Endometrial microvascular endothelial cells (primary cell): ENCODE measurements around the gene CD14. TPM values are rescaled to one million over a fixed set of nuclear protein-coding genes. Genes with fewer than 3 reads are reported as not detected.
"Not testable (repeated sequence)": the region's sequence is repeated elsewhere in the genome, so short reads cannot be mapped to it uniquely, and the experiment has no call there.

Experiments
- in situ Hi-C: cut with HindIII; loops from 2 replicates; pipeline ENCODE4 v1.10.0; 2017; ENCODE audit warnings: low sequenced_read_pairs, low pct_unique_long_range_greater_than_20kb; ENCODE audit errors: inconsistent ontology term
- total RNA-seq: library from RNA; depleted of rRNA; stranded (reverse); fragments of >200 nt; gene quantifications from one replicate; pipeline ENCODE4 v1.2.3, GENCODE V29; 2015; ENCODE audit errors: inconsistent ontology term

The CD14 gene
- total RNA-seq, 1 donor from 2014 or later = not detected

DNA sequence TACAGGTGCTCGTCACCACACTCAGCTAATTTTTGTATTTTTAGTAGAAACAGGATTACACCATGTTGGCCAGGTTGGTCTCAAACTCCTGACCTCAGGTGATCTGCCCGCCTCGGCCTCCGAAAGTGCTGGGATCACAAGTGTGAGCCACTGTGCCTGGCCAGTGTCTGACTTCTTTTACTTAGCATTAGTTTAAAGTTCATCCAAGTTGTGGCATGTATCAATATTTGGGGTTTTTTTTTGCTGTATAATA is 29.6 kb downstream of the CD14 start:
- in situ Hi-C loops = not testable (repeated sequence)

DNA sequence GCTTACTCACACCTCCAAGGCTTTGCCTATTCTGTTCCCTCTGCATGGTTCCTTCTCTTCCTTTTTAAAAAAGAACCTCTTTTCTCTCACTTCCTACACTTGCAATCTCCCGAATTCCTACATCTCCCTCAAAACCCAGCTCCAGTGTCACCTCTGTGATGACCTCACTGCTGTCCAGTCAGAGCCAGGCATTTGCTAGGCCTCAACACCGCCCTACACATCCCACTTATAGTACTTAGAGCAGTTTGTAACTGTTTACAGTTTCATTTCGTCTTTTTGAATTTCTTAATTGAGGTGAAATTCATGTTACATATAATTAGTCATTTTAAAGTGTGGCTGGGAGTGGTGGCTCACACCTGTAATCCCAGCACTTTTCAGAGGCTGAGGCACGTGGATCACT is 30.8 kb downstream of the CD14 start:
- in situ Hi-C loops = no loop called here

DNA sequence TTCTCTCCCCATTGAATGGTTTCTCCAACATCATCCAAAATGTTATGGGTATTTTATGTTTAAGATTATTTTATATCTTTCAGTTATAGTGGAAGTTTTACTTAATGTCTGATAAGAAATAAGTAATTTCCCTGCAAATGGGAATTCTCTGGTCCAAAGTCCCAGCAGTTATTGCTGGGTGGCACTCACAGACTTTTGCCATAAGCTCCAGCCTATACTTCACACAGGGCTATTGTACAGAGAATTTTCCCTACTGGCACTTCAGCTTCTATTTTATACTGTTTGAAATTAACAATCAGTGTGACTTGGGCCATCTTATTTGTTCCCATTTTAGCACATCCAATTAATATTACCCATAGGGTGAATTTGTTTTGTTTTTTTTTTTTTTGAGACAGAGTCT is 32.9 kb downstream of the CD14 start:
- in situ Hi-C loops = no loop called here

DNA sequence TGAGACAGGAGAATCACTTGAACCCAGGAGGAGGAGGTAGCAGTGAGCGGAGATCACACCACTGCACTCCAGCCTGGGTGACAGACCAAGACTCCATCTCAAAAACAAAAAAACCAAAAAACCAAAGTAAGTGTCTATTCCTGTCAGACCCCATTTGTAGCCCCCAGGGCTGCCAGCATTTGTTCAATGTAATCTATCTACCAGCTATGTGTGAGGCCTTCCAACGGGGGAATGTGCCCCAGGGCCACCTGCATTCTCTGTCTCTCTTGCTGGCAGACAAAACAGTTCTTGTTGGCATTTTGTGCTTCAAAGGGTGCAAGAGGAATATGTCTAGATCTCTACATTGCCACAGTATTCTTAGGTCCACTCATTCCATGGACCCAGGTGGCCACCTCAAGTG is 34.1 kb downstream of the CD14 start:
- in situ Hi-C loops = no loop called here

DNA sequence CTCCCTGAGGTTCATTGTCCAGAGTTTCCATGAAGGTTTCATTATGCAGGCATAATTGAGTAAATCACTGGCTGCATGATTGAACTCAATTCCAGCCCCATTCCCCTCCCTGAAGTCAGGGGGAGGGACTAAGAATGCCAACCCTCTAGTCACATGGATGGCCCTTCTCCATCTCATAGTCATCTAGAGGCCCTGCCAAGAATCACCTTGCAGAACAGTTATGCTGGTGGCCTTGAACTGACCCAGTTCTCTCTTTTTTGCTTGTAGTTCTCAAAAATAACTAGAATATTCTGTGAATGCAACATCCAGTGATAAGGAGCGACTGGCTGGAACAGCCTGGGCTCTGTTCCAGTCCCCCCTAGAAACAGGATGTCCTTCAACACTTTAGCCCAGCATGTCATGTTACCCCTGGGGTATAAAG is 36.6 kb downstream of the CD14 start:
- in situ Hi-C loops = no loop called here

DNA sequence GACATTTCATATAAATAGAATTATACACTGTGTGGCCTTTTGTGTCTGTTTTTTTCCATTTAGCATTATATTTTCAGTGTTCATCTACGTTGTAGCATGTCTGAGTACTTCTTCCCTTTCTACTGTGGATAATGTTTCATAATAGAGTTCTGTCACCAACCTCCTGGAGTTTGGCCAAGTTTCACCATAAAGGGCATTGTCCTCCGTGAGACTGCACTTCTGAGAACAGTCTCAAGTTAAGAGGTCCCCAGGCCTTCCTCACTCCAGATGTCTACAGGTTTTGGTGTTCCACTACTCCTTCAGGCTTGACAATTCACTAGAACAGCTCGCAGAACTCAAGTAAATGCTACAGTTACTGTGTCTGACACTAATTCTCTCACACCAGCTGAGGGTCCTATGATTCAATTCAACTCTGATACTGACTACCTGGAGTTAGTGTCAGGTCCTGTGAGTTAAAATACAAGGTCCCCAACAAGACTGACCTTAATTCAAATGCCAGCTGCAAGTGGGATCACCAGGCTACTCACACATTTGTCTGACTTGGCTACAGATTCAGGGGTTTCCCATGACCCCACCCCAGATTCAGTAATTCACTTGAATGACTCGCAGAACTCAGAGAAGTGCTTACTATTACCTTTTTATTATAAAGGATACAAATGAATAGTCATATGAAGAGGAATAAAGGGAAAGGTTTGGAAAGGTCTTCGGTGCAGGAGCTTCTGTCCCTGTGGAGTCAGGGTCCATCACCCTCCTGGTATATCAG is 37.3 kb downstream of the CD14 start:
- in situ Hi-C loops = no loop called here

DNA sequence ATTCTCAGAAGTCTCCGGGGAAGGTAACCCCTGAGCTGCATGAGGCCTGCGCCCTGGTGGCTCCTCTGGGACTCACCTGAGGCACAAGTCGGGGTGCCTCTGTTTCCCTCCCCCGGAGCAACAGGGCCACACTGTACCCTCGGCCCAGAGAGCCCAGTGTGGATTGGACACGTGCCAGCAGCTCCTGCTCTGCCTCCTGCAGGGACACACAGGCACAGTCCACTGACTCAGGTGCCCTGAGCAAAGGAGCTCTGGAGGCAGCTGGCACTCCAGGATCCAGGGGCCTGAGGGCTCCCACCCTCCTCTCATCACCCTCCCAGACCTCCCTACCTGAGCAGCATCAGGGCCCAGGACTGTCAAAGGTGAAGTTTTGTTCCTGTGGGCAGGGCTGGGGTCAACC is 38.8 kb downstream of the CD14 start:
- in situ Hi-C loops = no loop called here

DNA sequence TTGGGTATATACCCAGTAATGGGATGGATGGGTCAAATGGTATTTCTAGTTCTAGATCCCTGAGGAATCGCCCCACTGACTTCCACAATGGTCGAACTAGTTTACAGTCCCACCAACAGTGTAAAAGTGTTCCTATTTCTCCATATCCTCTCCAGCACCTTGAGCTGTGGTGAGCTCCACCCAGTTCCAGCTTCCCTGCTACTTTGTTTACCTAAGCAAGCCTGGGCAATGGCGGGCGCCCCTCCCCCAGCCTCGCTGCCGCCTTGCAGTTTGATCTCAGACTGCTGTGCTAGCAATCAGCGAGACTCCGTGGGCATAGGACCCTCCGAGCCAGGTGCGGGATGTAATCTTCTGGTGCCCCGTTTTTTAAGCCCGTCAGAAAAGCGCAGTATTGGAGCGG is 39.9 kb downstream of the CD14 start:
- in situ Hi-C loops = not testable (repeated sequence)

DNA sequence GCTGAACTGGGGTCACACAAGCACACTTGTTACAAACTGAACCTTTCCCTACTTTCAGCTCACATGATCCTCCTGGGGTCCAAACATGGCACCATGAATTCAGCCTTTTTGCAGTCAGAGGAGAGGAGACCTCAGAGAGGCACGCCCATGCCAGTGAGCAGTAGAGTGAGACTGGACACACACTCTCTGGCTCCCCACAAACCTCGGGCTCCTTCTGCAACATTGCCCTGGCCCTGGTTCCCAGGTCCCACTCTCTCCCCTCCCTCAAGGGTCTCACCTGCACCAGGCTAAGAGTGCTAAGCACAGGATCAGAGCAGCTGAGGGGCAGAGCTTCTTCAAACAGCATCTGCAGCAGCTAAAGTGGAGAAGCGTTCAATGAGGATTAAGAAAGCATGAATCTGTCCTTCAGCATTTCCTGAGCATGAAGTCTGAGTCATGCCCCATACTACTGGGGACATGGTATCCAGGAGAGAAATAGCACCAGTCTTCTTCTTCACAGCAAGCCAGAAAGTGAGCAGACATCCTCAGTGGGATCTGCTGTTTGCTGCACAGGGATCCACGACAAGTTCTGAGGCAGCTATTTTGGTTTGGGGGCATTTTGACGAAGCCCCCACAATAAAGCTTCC is 41.1 kb downstream of the CD14 start:
- in situ Hi-C loops = no loop called here

DNA sequence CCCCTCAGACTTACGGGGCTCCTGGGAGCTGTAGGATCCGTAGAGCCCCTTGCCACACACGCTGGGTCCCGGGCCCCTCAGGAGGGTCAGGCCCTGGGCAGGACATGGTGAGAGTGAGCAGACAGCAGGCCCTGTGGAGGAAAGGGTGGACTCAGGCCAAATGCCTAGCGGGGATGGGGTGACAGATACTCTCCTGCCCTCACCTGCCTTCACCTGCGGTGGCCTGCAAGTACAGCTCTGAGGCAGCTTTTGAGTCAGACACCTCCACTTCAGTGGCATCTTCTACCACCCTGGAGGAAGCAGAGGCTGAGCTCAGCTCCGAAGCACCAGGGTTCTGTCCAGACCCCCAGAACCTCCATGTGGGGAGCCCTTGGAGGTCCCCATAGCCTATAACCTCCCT is 42.1 kb downstream of the CD14 start:
- in situ Hi-C loops = no loop called here

DNA sequence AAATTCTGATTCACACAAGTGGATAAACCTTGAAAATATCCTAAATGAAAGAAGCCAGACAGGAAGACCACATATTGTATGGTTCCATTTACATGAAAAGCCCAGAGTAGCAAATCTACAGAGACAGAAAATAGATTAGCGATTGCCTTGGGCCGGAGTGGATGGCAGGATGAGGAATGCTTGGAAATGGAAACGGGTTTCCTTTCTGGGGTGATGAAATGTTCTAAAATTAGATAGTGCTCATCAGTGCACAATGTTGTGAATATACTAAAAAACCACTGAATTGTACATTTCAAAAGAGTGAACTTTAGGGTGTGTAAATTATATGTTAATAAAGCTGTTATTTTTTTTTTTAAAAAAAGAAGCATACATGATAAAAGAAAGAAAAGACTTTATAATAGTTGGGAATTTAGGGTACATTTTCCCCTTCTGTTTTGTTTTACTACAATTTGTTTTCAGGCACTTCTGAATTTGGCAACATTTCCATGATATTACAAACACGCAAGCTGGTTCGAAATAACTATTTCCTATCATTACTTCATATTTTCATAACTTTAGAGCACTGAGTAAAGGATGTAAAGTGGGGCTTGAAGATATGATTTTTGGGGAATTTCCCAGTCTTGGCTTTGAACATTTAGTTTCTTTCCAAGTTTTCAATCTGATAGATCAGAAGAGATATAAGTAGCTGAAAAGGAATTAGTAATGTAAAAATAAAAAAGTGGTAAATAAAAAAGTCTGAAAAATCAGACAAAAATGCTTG is 44.5 kb downstream of the CD14 start:
- in situ Hi-C loops = no loop called here

DNA sequence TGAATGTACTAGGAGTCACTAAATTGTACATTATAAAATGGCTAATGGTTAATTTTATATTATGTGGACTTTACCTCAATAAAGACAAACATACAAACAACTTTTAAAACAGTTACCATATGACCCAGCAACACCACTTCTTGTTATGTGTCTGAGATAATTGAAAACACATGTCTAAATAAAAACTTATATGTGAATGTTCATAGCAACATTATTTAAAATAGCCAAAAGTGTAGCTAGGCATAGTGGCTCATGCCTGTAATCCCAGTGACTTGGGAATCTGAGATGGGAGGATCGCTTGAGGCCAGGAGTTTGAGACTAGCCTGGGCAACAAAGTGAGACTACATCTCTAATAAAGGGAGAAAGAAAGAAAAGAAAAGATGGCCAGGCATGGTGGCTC is 45.5 kb downstream of the CD14 start:
- in situ Hi-C loops = no loop called here

Other genes with a start within 250 kb of the CD14 start
- 41.5 TPM for gene ANKHD1, start 231.3 kb downstream of the CD14 start, total RNA-seq
- 0.28 TPM for gene EIF4EBP3, start 85.5 kb downstream of the CD14 start, total RNA-seq
- gene SRA1, start 75.7 kb downstream of the CD14 start, total RNA-seq = 26.6 TPM
- gene APBB3, start 68.6 kb downstream of the CD14 start, total RNA-seq = 6.3 TPM
- gene SLC35A4, start 68.3 kb downstream of the CD14 start, total RNA-seq = 60.7 TPM
- 7.6 TPM for gene TMCO6, start 6.3 kb upstream of the CD14 start, total RNA-seq
- gene NDUFA2, start 14.5 kb upstream of the CD14 start, total RNA-seq = 66.7 TPM
- 87.9 TPM for gene IK, start 14.7 kb upstream of the CD14 start, total RNA-seq
- gene WDR55, start 31.7 kb upstream of the CD14 start, total RNA-seq = 29.4 TPM
- gene DND1, start 40.4 kb upstream of the CD14 start, total RNA-seq = 0.37 TPM
- 118 TPM for gene HARS1, start 58.2 kb upstream of the CD14 start, total RNA-seq
- 26.4 TPM for gene HARS2, start 58.3 kb upstream of the CD14 start, total RNA-seq
- 41.3 TPM for gene ZMAT2, start 67.3 kb upstream of the CD14 start, total RNA-seq
- not detected for gene PCDHA1, start 153.0 kb upstream of the CD14 start, total RNA-seq
- gene PCDHA2, start 161.7 kb upstream of the CD14 start, total RNA-seq = not detected
- gene PCDHA3, start 167.9 kb upstream of the CD14 start, total RNA-seq = not detected
- gene PCDHA4, start 173.9 kb upstream of the CD14 start, total RNA-seq = not detected
- gene PCDHA5, start 188.4 kb upstream of the CD14 start, total RNA-seq = not detected
- not detected for gene PCDHA6, start 194.8 kb upstream of the CD14 start, total RNA-seq
- gene PCDHA7, start 201.1 kb upstream of the CD14 start, total RNA-seq = not detected
- gene PCDHA8, start 208.0 kb upstream of the CD14 start, total RNA-seq = not detected
- gene PCDHA9, start 215.2 kb upstream of the CD14 start, total RNA-seq = not detected
- gene PCDHA10, start 222.7 kb upstream of the CD14 start, total RNA-seq = not detected
- not detected for gene PCDHA11, start 235.8 kb upstream of the CD14 start, total RNA-seq
- not detected for gene PCDHA12, start 242.1 kb upstream of the CD14 start, total RNA-seq
- gene PCDHA13, start 248.9 kb upstream of the CD14 start, total RNA-seq = not detected